Stomach (tissue), 4 donors: Measurements from ENCODE around the gene PRDM7.
"Not testable (repeated sequence)": the region's sequence is repeated elsewhere in the genome, so short reads cannot be mapped to it uniquely, and the experiment has no call there.

Source experiments
- CTCF ChIP-seq, 7 experiments: fragments of 450-650 bp in 4 of 7; fragments of 200-600 bp in 3 of 7; sonication (generic) in 3 of 7; IDR thresholded peaks; one replicate each; pipeline ENCODE4 v1.5.1; 2016 to 2019; ENCODE audit warnings: antibody characterized with exemption in 7 of 7, control low read depth in 2 of 7, mild to moderate bottlenecking in 1 of 7
- POLR2A ChIP-seq, 4 donors: fragments of 450-650 bp; IDR thresholded peaks; one replicate each; pipeline ENCODE4 v1.6.1; 2016; ENCODE audit warnings: antibody characterized with exemption in 4 of 4, control low read depth in 2 of 4, mild to moderate bottlenecking in 1 of 4, moderate library complexity in 1 of 4
- POLR2AphosphoS5 ChIP-seq, 3 donors: sonication (generic); formaldehyde crosslinking; IDR thresholded peaks; one replicate each; pipeline ENCODE4 v1.6.1; 2016; ENCODE audit warnings: antibody characterized with exemption in 3 of 3

- TF ChIP-seq CTCF, POLR2AphosphoS5, POLR2A (IDR thresholded peaks at IDR 0.05): not testable (repeated sequence)
These were observed 20.0 kb upstream of the PRDM7 start for GRCh38 chr16:90097010-90097684.
